ENCODE results near the gene PXN.

DNA sequence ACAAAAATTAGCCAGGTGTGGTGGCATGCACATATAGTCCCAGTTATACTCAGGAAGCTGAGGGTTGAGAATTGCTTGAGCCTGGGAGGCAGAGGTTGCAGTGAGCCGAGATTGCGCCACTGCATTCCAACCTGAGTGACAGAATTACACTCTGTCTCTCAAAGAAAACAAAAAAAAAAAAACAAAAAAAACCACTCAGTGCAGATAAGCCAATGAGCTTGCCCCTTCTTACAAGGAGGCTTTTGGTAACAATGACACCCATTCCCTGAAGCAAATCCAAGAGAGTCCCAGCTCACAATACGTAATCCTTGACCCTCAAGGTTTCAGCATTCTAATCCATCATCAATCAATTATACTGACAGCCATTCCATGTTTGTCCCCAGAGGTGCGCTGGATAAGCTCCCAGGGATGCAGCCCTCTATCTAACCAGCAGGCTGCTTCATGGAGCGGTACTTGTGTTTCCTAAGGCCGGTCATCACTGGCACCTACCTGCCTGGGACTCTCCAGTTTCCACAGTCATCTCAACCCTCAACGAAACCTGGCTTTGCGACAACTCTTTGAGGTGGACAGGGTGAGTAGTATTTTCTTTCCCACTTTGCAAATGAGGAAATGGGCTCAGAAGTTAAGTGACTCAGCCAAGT is 83.4 kb downstream of the PXN start:
- TF ChIP-seq, protein P1, sequence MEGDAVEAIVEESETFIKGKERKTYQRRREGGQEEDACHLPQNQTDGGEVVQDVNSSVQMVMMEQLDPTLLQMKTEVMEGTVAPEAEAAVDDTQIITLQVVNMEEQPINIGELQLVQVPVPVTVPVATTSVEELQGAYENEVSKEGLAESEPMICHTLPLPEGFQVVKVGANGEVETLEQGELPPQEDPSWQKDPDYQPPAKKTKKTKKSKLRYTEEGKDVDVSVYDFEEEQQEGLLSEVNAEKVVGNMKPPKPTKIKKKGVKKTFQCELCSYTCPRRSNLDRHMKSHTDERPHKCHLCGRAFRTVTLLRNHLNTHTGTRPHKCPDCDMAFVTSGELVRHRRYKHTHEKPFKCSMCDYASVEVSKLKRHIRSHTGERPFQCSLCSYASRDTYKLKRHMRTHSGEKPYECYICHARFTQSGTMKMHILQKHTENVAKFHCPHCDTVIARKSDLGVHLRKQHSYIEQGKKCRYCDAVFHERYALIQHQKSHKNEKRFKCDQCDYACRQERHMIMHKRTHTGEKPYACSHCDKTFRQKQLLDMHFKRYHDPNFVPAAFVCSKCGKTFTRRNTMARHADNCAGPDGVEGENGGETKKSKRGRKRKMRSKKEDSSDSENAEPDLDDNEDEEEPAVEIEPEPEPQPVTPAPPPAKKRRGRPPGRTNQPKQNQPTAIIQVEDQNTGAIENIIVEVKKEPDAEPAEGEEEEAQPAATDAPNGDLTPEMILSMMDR (IDR thresholded peaks at IDR 0.05; ENCODE audit: poor library complexity, severe bottlenecking): no peak
- TF ChIP-seq, protein P2, sequence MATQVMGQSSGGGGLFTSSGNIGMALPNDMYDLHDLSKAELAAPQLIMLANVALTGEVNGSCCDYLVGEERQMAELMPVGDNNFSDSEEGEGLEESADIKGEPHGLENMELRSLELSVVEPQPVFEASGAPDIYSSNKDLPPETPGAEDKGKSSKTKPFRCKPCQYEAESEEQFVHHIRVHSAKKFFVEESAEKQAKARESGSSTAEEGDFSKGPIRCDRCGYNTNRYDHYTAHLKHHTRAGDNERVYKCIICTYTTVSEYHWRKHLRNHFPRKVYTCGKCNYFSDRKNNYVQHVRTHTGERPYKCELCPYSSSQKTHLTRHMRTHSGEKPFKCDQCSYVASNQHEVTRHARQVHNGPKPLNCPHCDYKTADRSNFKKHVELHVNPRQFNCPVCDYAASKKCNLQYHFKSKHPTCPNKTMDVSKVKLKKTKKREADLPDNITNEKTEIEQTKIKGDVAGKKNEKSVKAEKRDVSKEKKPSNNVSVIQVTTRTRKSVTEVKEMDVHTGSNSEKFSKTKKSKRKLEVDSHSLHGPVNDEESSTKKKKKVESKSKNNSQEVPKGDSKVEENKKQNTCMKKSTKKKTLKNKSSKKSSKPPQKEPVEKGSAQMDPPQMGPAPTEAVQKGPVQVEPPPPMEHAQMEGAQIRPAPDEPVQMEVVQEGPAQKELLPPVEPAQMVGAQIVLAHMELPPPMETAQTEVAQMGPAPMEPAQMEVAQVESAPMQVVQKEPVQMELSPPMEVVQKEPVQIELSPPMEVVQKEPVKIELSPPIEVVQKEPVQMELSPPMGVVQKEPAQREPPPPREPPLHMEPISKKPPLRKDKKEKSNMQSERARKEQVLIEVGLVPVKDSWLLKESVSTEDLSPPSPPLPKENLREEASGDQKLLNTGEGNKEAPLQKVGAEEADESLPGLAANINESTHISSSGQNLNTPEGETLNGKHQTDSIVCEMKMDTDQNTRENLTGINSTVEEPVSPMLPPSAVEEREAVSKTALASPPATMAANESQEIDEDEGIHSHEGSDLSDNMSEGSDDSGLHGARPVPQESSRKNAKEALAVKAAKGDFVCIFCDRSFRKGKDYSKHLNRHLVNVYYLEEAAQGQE (IDR thresholded peaks at IDR 0.05; ENCODE audit: borderline replicate concordance): no peak
- TF ChIP-seq RAD21 (conservative IDR thresholded peaks at IDR 0.05): no peak
